ENCODE data around the gene MMP24OS. TPM values are rescaled to one million over a fixed set of nuclear protein-coding genes. Genes with fewer than 3 reads are reported as not detected.
A peak's percentile ranks its signal among the peaks of the same experiment; 100 is the strongest.

MMP24OS gene
- total RNA-seq, 3 donors from 2014 or later = 90.9 to 156 (median 124) TPM

DNA sequence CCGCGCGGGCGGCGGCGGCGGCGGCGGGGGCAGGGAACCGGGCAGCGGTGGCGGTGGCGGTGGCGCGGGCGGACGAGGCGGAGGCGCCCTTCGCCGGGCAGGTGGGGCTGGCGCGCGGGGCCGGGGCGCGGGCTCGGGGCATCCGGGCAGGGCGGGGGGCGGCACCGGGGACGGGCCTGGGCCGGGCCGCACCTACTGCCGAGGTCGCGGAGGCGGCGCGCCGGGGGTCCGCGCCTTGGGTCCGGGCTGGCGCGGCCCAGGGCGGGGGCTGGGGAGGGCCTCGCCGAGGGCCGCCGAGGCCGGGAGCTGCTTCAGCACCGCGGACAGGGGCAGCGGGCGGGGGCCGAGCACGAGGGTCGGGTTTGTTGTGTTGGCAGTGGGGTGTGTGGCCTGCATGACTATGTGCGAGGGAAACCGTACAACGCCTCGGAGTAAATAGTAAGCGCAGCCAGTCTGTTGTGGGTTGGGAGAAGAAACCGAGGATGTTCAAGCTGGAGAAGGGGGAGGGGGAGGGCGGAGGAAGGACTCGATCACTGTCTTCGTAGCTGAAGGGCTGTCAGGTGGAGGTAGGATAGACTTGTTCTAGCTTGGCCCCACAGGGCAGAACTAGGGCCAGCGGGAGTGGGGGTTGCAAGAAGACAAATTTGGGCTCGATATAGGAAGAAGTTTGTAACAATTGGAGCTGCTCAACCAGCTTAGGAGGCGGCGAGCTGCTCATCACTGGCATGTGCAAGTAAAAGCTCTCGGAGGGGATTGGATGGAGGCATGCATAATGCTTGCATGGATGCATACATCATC lies 50.8 kb downstream of the MMP24OS start:
- ATAC-seq = peak; percentile 74
- no peaks in the 10 kb centered on the region for H3K36me3 ChIP-seq (ENCODE audit: low read depth)
- DNase-seq = peak in 2 of 3 donors; percentile 29 to 60
- H3K9me3 ChIP-seq = no peaks in the 10 kb centered on the region
- TF ChIP-seq, protein P1, sequence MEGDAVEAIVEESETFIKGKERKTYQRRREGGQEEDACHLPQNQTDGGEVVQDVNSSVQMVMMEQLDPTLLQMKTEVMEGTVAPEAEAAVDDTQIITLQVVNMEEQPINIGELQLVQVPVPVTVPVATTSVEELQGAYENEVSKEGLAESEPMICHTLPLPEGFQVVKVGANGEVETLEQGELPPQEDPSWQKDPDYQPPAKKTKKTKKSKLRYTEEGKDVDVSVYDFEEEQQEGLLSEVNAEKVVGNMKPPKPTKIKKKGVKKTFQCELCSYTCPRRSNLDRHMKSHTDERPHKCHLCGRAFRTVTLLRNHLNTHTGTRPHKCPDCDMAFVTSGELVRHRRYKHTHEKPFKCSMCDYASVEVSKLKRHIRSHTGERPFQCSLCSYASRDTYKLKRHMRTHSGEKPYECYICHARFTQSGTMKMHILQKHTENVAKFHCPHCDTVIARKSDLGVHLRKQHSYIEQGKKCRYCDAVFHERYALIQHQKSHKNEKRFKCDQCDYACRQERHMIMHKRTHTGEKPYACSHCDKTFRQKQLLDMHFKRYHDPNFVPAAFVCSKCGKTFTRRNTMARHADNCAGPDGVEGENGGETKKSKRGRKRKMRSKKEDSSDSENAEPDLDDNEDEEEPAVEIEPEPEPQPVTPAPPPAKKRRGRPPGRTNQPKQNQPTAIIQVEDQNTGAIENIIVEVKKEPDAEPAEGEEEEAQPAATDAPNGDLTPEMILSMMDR (IDR thresholded peaks at IDR 0.05) = no peak
- intact Hi-C loops (cut with DNase I, micrococcal nuclease) = no loop called here
- H3K4me1 ChIP-seq (ENCODE audit: low read depth) = no peaks in the 10 kb centered on the region
- H3K4me3 ChIP-seq = no peak overlapping the region

Other genes starting within 250 kb of the MMP24OS start
- gene TRPC4AP, start 185.3 kb downstream of the MMP24OS start, total RNA-seq = 10 to 100 TPM; 49.6 to 60.5 (median 53.8) TPM
- gene EDEM2, start 130.8 kb downstream of the MMP24OS start, total RNA-seq = 10 to 100 TPM; 17.9 to 32.1 (median 22.5) TPM
- gene PROCR, start 106.0 kb downstream of the MMP24OS start, total RNA-seq = 10 to 100 TPM in 2 of 3 donors, 1 to 10 TPM in 1; 6.1 to 15.0 (median 11.7) TPM
- gene MMP24, start 51.4 kb downstream of the MMP24OS start, total RNA-seq = under 1 TPM; 0.24 to 0.70 (median 0.58) TPM
- gene EIF6, start 6.7 kb upstream of the MMP24OS start, total RNA-seq = 100 to 1,000 TPM; 105 to 206 (median 182) TPM
- under 1 TPM in 2 of 3 donors, not detected in 1; 0.13 to 0.41 TPM for gene FAM83C, start 14.3 kb upstream of the MMP24OS start, total RNA-seq
- gene UQCC1, start 133.9 kb upstream of the MMP24OS start, total RNA-seq = 10 to 100 TPM; 43.7 to 88.4 (median 67.9) TPM
- 1 to 10 TPM in 1 of 3 donors, under 1 TPM in 1, not detected in 1; 0.24 to 2.3 TPM for gene GDF5, start 160.1 kb upstream of the MMP24OS start, total RNA-seq
- 10 to 100 TPM; 18.1 to 37.8 (median 27.3) TPM for gene CEP250, start 177.5 kb upstream of the MMP24OS start, total RNA-seq